Measurements from ENCODE around the gene HCLS1. TPM values are rescaled to one million over a fixed set of nuclear protein-coding genes. Genes with fewer than 3 reads are reported as not detected.

The HCLS1 gene
- total RNA-seq, 2 experiments from 2014 or later, result 249 to 251 TPM

GRCh38 chr3:121584418-121584817 is 76.3 kb downstream of the HCLS1 start:
- intact Hi-C loops (cut with micrococcal nuclease), result no loop called here
- peaks cover 4% of the 10 kb centered on the region for H3K27me3 Mint-ChIP-seq
- H3K36me3 Mint-ChIP-seq, result no peaks in the 10 kb centered on the region
- POLR2A ChIA-PET, result no interaction called here
- CTCF ChIA-PET, result no interaction called here
- H3K27ac Mint-ChIP-seq, result no peak overlapping the region
- H3K4me1 Mint-ChIP-seq (ENCODE audit: low read depth), result no peaks in the 10 kb centered on the region
- no peaks in the 10 kb centered on the region for H3K9me3 Mint-ChIP-seq
- no peak for DNase-seq
- no peak overlapping the region for H3K4me3 Mint-ChIP-seq

GRCh38 chr3:121581691-121582090 is 79.0 kb downstream of the HCLS1 start:
- no peaks in the 10 kb centered on the region for H3K36me3 Mint-ChIP-seq
- intact Hi-C loops (cut with micrococcal nuclease), result no loop called here
- ChIA-PET POLR2A (interaction anchor here (0.5 kb wide), 1 partner anchor 24 kb away, joined by 3 read pairs; no protein-coding TSS in a partner anchor), CTCF (no interaction called here)
- no peak overlapping the region for H3K27ac Mint-ChIP-seq
- H3K9me3 Mint-ChIP-seq, result no peaks in the 10 kb centered on the region
- peaks cover 4% of the 10 kb centered on the region for H3K27me3 Mint-ChIP-seq
- no peaks in the 10 kb centered on the region for H3K4me1 Mint-ChIP-seq (ENCODE audit: low read depth)
- H3K4me3 Mint-ChIP-seq, result no peak overlapping the region
- no peak for DNase-seq

Other genes with a start within 250 kb of the HCLS1 start
- gene POLQ, start 114.9 kb downstream of the HCLS1 start, total RNA-seq, result 10 to 100 TPM; 23.9 to 25.1 TPM
- gene ARGFX, start 93.0 kb downstream of the HCLS1 start, total RNA-seq, result not detected
- gene FBXO40, start 67.5 kb downstream of the HCLS1 start, total RNA-seq, result not detected
- 10 to 100 TPM; 22.7 to 26.0 TPM for gene GOLGB1, start 88.8 kb upstream of the HCLS1 start, total RNA-seq
- gene IQCB1, start 174.2 kb upstream of the HCLS1 start, total RNA-seq, result 10 to 100 TPM; 36.8 to 37.3 TPM
- 10 to 100 TPM; 14.4 to 14.8 TPM for gene EAF2, start 174.3 kb upstream of the HCLS1 start, total RNA-seq
- gene SLC15A2, start 233.5 kb upstream of the HCLS1 start, total RNA-seq, result 1 to 10 TPM; 1.1 to 1.4 TPM

Data from activated CD4-positive, alpha-beta memory T cell treated with anti-CD3 and anti-CD28 coated beads for 36 hours (primary cell).